GM19324 (cell line): ENCODE data around the gene FYB1.
"Not testable (repeated sequence)": the region's sequence is repeated elsewhere in the genome, so short reads cannot be mapped to it uniquely, and the experiment has no call there.

ENCODE experiments used
- ATAC-seq: cut with Tn5 transposase; IDR thresholded peaks from one replicate; pipeline ENCODE4 v1.9.1; 2021; ENCODE audit warnings: mild to moderate bottlenecking, moderate library complexity; ENCODE audit not compliant: unreplicated experiment, low FRiP score

FYB1 gene, protein sequence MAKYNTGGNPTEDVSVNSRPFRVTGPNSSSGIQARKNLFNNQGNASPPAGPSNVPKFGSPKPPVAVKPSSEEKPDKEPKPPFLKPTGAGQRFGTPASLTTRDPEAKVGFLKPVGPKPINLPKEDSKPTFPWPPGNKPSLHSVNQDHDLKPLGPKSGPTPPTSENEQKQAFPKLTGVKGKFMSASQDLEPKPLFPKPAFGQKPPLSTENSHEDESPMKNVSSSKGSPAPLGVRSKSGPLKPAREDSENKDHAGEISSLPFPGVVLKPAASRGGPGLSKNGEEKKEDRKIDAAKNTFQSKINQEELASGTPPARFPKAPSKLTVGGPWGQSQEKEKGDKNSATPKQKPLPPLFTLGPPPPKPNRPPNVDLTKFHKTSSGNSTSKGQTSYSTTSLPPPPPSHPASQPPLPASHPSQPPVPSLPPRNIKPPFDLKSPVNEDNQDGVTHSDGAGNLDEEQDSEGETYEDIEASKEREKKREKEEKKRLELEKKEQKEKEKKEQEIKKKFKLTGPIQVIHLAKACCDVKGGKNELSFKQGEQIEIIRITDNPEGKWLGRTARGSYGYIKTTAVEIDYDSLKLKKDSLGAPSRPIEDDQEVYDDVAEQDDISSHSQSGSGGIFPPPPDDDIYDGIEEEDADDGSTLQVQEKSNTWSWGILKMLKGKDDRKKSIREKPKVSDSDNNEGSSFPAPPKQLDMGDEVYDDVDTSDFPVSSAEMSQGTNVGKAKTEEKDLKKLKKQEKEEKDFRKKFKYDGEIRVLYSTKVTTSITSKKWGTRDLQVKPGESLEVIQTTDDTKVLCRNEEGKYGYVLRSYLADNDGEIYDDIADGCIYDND

DNA sequence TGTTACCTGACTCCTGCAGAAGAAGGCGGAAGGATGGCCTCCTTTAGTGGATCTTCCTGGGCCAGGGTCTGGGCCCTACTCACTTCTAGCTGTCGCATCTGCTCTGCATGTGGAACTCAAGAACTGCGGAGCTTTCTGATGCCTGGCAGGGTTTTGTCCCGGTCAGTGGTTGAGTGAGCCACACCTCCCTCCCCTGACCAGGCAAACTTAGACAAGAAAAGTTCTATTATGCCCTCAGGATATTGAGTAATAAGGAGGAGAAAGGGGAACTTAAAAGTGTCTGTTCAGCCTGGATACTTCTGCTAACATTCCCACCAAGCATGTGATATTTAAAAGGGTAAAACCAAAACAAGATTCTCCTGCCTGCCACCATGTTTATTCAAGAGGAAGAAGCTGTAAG, at the start of gene FYB1:
Gene FYB1 (minus strand): TSS at position 127 of the 400 bp plus-strand sequence. CDS start 16,603 bp downstream, outside the sequence.
- ATAC-seq: no peak

DNA sequence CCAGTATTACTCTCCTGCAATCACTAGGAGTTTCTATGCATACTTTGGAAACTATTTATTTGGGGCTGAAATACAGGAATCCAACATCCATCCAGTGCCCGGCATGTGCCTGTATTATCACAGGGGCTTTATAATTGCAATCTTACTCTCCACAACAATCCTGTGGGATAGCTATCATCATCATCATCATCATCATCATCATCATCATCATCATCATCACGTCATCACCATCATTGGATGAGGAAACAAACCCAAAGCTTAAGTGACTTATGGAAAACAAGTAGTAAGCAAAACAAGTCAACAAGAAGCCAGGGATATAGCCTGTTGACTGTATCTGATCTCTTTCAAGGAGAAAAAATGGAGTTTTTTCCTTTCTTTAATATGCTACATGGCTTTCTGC, 47.8 kb upstream of the FYB1 start:
- ATAC-seq: no peak

DNA sequence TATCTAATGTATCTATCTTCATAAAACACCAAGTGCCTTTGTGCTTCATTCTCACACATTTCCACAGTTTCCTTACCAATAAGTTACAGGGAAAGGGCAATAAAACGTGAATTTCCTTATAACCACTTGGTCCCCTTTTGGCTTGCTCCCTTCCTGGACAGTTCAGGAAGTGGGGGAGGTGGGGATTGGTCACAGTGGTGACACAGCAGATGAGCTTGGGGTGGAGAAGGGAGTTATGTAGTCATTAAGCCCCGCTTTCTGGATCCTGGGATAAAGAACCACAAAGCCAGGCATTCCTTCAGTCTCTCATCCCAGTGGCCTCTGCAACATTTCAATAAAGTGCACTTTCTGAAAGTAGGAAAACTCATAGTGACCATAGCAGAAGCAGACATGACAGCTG, 47.1 kb upstream of the FYB1 start:
- ATAC-seq: no peak

DNA sequence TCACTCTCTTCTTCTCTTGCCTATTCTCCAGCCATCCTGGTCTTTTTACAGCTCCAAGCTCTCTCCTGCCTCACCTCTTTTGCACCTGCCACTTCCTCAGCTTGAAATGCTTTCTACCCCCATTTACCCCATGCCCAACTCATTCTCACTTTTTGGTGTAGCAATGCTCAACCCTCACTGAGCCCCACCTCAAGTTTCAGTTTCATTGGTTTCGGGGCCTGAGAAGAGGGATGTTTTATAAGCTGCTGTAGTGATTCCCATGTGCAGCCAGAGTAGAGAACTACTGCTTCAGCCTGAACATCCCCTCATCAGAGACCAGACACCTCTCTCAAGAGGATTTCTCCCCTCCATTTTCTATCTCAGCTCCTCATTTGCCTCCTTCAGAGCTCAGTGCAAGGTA, 45.2 kb upstream of the FYB1 start:
- peak; percentile 89 for ATAC-seq

DNA sequence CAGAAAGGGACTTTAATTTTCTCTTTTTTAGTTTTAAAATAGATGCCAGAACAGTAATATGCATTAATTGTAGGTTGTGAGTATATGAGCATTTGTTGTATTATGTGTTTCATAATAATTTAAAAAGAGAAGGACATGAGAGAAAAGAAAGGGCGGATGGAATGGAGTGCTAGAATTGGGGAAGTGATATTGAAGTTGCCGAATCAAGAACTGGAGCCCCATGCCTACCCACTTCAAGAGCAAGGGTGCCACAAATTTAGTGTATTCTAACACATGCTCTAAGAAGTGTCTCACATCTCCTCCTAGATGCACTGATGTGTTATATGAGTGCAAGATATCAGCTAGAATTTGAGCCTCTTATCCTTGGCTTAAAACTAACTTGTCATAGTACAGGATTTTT, 43.6 kb upstream of the FYB1 start:
- ATAC-seq: no peak

DNA sequence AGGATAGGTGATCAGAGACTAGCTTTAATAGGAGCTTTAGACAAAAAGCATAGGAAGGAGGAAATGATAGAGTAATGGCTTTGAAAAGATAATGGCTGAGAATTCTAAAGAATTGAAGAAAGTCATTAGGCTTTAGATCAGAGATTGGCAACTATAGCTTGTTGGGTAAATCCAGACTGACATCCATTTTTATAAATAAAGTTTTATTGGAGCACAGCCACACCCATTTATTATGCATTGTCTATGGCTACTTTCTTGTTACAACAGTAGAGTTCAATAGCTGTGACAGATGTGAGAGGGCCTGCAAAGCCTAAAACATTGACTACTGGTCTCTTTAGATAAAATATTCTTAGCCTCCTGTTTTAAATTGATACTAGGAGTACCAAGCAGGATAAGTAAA, 40.7 kb upstream of the FYB1 start:
- ATAC-seq: no peak

DNA sequence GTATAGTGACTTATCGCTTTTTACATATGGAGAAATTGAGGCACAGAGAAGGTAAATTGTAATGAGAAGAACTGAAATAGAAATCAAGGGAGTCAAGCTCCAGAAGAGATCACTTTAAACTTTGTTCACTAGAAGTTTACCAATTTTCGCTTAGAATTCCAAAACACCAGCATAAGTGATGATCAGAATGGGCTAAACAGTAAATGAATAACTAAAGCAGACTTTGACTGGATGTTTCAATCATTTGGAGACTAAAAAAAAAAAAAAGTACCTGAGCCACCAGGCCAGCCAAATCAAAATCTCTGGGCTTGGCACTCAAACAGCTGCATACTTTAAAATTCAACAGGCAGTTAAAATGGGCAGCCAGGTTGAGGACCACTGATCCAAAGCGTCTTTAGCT, 38.2 kb upstream of the FYB1 start:
- ATAC-seq: no peak

DNA sequence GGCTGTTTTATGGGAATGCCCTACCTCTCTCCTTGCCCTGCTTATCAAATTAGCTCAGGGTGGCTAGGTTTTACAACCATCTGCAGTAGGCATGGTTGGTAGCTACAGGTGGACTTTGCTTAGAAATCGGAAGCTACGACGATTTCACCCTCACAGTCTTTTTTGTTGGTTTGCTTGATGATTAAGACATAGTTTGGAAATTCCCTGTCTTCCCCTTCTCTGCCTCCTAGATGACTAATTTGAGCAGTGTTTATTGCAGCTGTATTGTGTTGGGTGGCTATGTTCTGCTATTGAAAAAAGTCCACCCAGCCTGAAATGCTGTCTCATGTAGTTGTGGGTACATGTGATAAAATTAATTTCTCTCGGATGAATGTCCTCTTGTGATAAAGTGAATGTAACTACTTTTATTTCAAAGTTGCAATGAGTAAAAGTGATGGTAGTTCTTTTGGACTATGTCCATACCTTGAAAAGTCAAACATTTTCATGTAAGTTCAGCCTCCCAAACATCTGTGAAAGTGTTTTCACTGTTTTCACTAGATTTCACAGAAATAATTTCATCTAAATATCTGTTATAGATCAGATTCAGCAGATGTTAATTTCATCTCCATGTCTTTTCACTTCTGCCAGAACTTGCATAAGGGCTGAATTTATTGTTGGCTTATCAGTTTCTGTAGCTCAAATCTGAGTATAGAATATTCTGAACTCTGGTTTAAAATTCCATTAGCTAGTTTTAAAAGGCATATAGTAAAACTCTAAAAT, 37.3 kb upstream of the FYB1 start:
- ATAC-seq: no peak

DNA sequence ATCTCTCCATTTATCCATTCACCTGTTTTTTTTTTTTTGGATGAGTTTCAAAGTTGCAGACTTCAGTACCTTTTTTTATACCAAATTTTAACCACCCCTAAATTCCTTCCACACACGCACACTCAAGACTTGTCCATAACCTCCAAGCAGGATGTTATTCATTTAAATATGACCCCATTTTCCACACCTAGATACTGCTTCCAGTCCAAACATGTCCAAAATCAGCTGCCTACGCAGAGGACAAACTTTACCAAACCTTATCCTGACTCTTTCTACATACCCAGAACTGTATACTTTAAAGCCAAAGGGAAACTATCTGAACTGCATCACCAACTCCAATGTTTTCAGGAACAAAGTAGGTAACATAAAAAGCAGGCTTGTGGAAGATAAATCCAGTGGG, 36.0 kb upstream of the FYB1 start:
- no peak for ATAC-seq

DNA sequence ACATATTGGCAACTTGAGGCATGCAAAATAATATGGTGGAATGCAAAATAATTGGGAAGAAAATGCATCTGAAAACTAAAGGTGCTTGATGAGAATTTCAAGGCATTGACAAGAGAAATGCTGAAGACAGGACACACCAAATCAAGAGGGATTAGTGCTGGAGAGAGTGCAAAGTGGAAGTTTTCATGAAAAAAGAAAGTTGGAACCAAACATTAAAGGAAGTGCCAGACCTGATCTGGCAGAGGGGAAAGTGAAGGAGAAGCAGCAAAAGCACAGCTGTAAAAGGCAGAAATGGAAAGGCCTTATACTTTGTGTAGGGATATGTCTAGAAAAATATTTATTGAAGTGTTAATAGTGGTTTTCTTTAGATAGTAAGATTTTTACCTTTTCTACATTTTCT, 35.3 kb upstream of the FYB1 start:
- ATAC-seq: no peak

DNA sequence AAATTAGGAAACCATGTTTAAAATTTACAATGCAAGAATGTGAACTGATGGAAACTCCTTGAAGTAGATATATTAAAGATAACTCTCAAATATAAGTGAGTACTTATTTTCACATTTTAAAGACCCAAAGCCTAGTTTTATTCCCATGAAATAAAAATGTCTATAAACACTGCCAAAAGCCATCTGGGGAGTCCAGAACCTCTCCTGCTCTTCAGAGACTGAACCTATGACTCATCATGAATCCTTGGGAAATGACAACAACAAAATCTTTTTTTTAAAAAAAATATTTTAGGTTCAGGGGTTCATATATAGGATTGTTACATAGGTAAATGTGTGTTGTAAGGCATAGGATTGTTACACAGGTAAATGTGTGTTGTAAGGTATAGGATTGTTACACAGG, 33.8 kb upstream of the FYB1 start:
- ATAC-seq: no peak

DNA sequence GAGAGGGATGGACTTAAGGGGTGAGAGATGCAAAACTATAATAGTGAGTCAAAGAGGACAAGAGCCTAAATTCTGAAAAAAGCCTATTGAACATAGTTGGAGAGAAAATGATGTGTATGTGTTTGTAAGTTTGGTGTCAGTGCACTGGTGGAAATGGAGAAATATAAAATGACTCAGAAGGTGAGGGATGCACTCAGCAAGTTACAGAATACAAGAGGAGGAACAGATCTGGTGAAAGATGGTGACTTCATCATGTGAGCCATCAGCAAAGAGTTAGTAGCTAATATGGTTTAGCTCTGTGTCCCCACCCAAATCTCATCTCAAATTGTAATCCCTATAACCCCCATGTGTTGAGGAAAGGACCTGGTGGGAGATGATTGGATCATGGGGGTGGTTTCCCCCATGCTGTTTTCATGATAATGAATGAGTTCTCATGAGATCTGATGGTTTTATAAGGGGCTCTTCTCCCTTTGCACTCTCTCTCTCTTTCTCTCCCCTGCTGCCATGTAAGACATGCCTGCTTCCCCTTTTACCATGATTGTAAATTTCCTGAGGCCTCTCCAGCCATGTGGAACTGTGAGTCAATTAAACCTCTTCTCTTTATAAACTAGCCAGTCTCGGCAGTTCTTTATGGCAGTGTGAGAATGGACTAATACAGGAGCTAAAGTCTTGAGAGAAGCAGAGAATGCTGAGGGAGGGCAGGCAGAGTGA, 30.4 kb upstream of the FYB1 start:
- no peak for ATAC-seq

DNA sequence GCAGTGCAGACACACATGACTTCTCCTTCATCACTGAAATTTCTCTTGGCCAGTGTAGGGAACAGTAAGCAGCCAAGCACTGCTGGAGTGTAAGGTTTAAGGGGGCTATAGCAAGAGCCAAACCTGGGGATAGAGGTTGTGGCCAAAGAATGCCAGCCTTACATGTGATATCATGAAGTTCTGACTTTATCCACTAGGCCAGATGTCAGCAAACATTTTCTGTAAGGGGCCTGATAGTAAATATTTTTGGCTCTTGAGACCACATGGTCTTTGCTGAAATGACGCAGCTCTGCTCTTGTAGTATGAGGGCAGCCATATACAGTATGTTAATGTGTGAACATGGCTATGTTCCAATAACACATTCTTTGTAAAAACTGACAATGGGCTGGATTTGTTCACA, 29.7 kb upstream of the FYB1 start:
- ATAC-seq: no peak

DNA sequence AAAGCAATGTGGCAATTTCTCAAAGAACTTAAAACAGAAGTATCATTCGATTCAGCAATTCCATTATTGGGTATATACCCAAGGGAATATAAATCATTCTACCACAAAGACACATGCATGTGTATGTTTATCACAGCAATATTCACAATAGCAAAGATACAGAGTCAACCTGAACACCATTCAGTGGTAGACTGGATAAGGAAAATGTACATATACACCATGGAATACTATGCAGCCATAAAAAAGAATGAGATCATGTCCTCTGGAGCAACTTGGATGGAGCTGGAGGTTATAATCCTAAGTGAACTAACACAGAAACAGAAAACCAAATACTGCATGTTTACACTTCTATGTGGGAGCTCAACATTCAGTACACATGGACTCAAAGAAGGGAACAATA, 21.4 kb upstream of the FYB1 start:
- ATAC-seq: no peak

DNA sequence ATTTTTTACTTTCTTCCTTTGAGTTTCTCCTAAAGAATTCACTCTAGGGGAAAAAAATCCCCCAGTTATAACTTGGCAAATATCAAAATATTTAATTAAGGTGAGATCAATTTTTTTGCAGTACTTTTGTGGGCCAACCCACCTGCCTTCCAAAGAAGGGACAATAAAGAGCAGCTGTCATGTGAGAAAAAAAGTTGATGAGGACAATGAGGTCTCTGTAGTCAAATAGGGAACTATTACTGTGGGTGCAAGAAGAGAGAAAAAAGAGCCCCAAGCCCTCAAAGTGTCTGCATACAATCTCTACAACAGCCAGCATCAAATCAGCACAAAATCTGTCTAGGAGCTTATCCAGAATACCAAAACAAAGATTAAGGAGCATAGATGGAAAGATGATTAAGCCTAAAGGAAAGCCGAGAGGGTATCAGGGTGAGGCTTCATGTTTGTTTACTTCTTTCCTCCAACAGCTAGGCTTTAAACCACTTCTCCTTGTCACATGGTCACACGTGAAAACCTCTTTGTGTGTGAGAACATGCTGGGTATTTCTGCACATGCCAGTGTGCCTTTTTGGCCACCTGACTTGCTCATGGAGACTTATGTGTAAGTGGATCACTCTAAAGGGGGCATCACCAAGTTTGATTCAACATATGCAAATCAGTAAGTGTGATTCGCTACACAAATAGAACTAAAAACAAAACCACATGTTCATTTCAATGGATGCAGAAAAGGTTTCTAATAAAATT, 19.2 kb upstream of the FYB1 start:
- ATAC-seq: no peak

DNA sequence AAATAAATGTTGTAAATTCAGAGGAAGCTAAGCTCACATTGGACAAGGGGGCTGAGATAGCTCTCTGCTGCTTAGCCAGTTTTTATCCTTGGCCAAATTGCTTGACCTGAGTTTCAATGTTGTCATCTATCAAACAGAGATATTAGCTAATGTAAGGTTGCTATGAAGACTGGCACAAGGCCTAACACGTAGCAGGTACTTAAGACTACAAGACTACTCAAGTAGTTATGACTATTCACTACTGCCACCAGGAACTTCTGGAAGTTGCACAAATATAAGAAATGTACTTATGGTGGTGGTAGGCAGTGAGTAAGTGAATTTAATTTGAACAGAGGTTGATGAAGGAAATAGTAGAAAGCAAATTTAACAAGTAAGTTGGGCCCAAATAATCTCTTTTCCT, 17.4 kb upstream of the FYB1 start:
- ATAC-seq: no peak

DNA sequence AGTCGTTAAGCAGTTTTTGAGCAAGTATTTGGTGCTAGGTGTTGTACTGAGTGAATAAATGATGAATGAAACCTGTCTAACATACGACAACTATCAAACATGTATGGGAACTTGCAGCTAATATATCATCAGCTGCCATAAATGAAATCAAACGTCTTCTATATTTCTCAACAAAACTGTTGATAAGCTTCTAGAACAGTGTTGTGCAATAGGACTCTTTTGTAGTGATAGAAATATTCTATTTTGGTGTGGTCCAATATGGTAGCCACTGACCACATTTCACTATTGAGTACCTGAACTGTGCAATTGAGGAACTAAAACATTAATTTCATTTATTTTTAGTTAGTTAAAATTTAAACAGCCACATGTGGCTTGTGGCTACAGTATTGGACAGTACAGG, 16.3 kb upstream of the FYB1 start:
- ATAC-seq: no peak

DNA sequence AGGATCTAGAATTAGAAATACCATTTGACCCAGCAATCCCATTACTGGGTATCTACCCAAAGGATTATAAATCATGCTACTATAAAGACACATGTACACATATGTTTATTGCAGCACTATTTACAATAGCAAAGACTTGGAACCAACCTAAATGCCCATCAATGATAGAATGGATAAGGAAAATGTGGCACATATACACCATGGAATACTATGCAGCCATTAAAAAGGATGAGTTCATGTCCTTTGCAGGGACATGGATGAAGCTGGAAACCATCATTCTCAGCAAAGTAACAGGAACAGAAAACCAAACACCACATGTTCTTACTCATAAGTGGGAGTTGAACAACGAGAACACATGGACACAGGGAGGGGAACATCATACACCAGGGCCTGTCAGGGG, 15.1 kb upstream of the FYB1 start:
- not testable (repeated sequence) for ATAC-seq

DNA sequence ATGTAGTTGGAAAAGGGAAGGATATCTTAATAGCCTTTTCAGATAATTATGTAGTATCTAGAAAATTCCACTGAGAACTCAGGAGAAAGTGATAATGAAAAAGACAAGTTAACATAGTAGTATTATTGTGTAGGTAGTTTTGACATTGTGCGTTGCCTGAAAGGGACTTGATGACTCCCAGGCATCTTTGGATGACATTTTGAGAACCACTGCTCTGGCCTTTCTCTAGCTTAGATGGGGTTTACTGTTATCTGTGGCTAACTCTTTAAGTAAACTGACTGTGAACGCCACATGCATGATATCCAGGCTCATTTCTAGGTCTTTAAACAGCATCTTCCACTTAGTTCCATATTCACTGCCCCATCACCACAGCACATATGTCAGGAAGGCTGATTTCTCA, 14.4 kb upstream of the FYB1 start:
- ATAC-seq: no peak
